ENCODE results near the gene ANKRD27. TPM values are rescaled to one million over a fixed set of nuclear protein-coding genes. Genes with fewer than 3 reads are reported as not detected.
"Not testable (repeated sequence)": the region's sequence is repeated elsewhere in the genome, so short reads cannot be mapped to it uniquely, and the experiment has no call there.

The ANKRD27 gene
- total and polyA plus RNA-seq, 2 donors (not counting 1 experiment from before 2014, with no cell fraction given): 12.9 to 43.8 TPM

GRCh38 chr19:32653599-32653915 lies 21.4 kb downstream of the ANKRD27 start:
- Histone ChIP-seq H3K9me3 (ENCODE audit: control extremely low read depth in 1 of 3, control insufficient read depth in 2 of 3, insufficient read depth in 1 of 3, low read length in 2 of 3) (no peaks in the 10 kb centered on the region), H3K27ac (ENCODE audit: low read length in 2 of 2) (no peak overlapping the region), H3K4me3 (ENCODE audit: control extremely low read depth in 1 of 5, extremely low read depth in 1 of 5, insufficient read depth in 1 of 5, low read depth in 2 of 5, low read length in 4 of 5) (no peak overlapping the region), H3K36me3 (replicated peaks in 1 of 2; ENCODE audit: control extremely low read depth in 1 of 2, control insufficient read depth in 1 of 2, extremely low read depth in 1 of 2, insufficient read depth in 2 of 2, low read length in 1 of 2) (peaks cover 2 to 48% of the 10 kb centered on the region in 2 experiments), H2AFZ (ENCODE audit: insufficient read depth, low read depth, low read length, poor library complexity, severe bottlenecking) (no peak overlapping the region), H3K9ac (ENCODE audit: low read length) (no peak overlapping the region), H3K27me3 (replicated peaks in 1 of 4; ENCODE audit: control extremely low read depth in 1 of 4, control insufficient read depth in 3 of 4, insufficient read depth in 4 of 4, low read length in 3 of 4) (no peaks in the 10 kb centered on the region), H3K4me2 (replicated peaks; ENCODE audit: low read depth, low read length, poor library complexity, severe bottlenecking) (no peak overlapping the region), H4K20me1 (ENCODE audit: control insufficient read depth, insufficient read depth, low read length, poor library complexity, severe bottlenecking) (no peaks in the 10 kb centered on the region), H3K4me1 (ENCODE audit: control insufficient read depth in 2 of 2, insufficient read depth in 2 of 2, low read length in 2 of 2) (no peaks in the 10 kb centered on the region), H3K79me2 (ENCODE audit: control insufficient read depth, insufficient read depth, low read length) (peaks cover 9% of the 10 kb centered on the region)
- no peaks in the 10 kb centered on the region for H3K9me3 Mint-ChIP-seq (ENCODE audit: insufficient read depth)
- H3K4me3 Mint-ChIP-seq: no peak overlapping the region
- no peaks in the 10 kb centered on the region for H3K27me3 Mint-ChIP-seq
- CTCF ChIA-PET: no interaction called here
- DNase-seq (no peak), ATAC-seq (ENCODE audit: low read depth) (no peak)
- no peak for TF ChIP-seq EZH2 (IDR thresholded peaks at IDR 0.05; ENCODE audit: borderline replicate concordance, insufficient read depth, low read depth, low read length, poor library complexity, severe bottlenecking)
- intact Hi-C loops (cut with micrococcal nuclease): no loop called here
- H3K4me1 Mint-ChIP-seq: no peaks in the 10 kb centered on the region
- WGBS (ENCODE audit: insufficient coverage): 100% methylated on average over 5 of the region's 15 CpGs
- POLR2A ChIA-PET: no interaction called here
- no peak overlapping the region for H3K27ac Mint-ChIP-seq

GRCh38 chr19:32652894-32653598 lies 21.9 kb downstream of the ANKRD27 start:
- H3K4me3 Mint-ChIP-seq: no peak overlapping the region
- Histone ChIP-seq H3K9ac (ENCODE audit: low read length) (no peak overlapping the region), H3K4me1 (ENCODE audit: control insufficient read depth in 2 of 2, insufficient read depth in 2 of 2, low read length in 2 of 2) (no peaks in the 10 kb centered on the region), H3K36me3 (replicated peaks in 1 of 2; ENCODE audit: control extremely low read depth in 1 of 2, control insufficient read depth in 1 of 2, extremely low read depth in 1 of 2, insufficient read depth in 2 of 2, low read length in 1 of 2) (peaks cover 4 to 51% of the 10 kb centered on the region in 2 experiments), H3K4me3 (ENCODE audit: control extremely low read depth in 1 of 5, extremely low read depth in 1 of 5, insufficient read depth in 1 of 5, low read depth in 2 of 5, low read length in 4 of 5) (no peak overlapping the region), H3K4me2 (replicated peaks; ENCODE audit: low read depth, low read length, poor library complexity, severe bottlenecking) (no peak overlapping the region), H3K27ac (ENCODE audit: low read length in 2 of 2) (no peak overlapping the region), H2AFZ (ENCODE audit: insufficient read depth, low read depth, low read length, poor library complexity, severe bottlenecking) (no peak overlapping the region), H3K9me3 (ENCODE audit: control extremely low read depth in 1 of 3, control insufficient read depth in 2 of 3, insufficient read depth in 1 of 3, low read length in 2 of 3) (no peaks in the 10 kb centered on the region), H3K27me3 (replicated peaks in 1 of 4; ENCODE audit: control extremely low read depth in 1 of 4, control insufficient read depth in 3 of 4, insufficient read depth in 4 of 4, low read length in 3 of 4) (no peaks in the 10 kb centered on the region), H3K79me2 (ENCODE audit: control insufficient read depth, insufficient read depth, low read length) (peaks cover 9% of the 10 kb centered on the region), H4K20me1 (ENCODE audit: control insufficient read depth, insufficient read depth, low read length, poor library complexity, severe bottlenecking) (no peaks in the 10 kb centered on the region)
- intact Hi-C loops (cut with micrococcal nuclease): no loop called here
- TF ChIP-seq CTCF (IDR thresholded peaks at IDR 0.05) (no peak), EZH2 (IDR thresholded peaks at IDR 0.05; ENCODE audit: borderline replicate concordance, insufficient read depth, low read depth, low read length, poor library complexity, severe bottlenecking) (no peak)
- DNase-seq (no peak), ATAC-seq (ENCODE audit: low read depth) (no peak)
- H3K27me3 Mint-ChIP-seq: no peaks in the 10 kb centered on the region
- POLR2A ChIA-PET: no interaction called here
- H3K9me3 Mint-ChIP-seq (ENCODE audit: insufficient read depth): no peaks in the 10 kb centered on the region
- H3K27ac Mint-ChIP-seq: no peak overlapping the region
- CTCF ChIA-PET: no interaction called here
- H3K4me1 Mint-ChIP-seq: no peaks in the 10 kb centered on the region
- 79% methylated on average over 7 of the region's 12 CpGs for WGBS (ENCODE audit: insufficient coverage)

GRCh38 chr19:32652331-32652730 lies 22.6 kb downstream of the ANKRD27 start:
- H3K4me3 Mint-ChIP-seq; H3K27me3 ChIP-seq (replicated peaks in 1 of 4; ENCODE audit: control extremely low read depth in 1 of 4, control insufficient read depth in 3 of 4, insufficient read depth in 4 of 4, low read length in 3 of 4); H3K27ac ChIP-seq (ENCODE audit: low read length in 2 of 2); H3K9me3 Mint-ChIP-seq (ENCODE audit: insufficient read depth); intact Hi-C loops (cut with micrococcal nuclease); H3K9me3 ChIP-seq (ENCODE audit: control extremely low read depth in 1 of 3, control insufficient read depth in 2 of 3, insufficient read depth in 1 of 3, low read length in 2 of 3); H2AFZ ChIP-seq (ENCODE audit: insufficient read depth, low read depth, low read length, poor library complexity, severe bottlenecking); H4K20me1 ChIP-seq (ENCODE audit: control insufficient read depth, insufficient read depth, low read length, poor library complexity, severe bottlenecking); H3K79me2 ChIP-seq (ENCODE audit: control insufficient read depth, insufficient read depth, low read length); ATAC-seq (ENCODE audit: low read depth); H3K27me3 Mint-ChIP-seq; H3K4me1 Mint-ChIP-seq; H3K9ac ChIP-seq (ENCODE audit: low read length); CTCF ChIA-PET; POLR2A ChIA-PET; H3K4me2 ChIP-seq (replicated peaks; ENCODE audit: low read depth, low read length, poor library complexity, severe bottlenecking); H3K27ac Mint-ChIP-seq; H3K4me1 ChIP-seq (ENCODE audit: control insufficient read depth in 2 of 2, insufficient read depth in 2 of 2, low read length in 2 of 2); DNase-seq; H3K4me3 ChIP-seq (ENCODE audit: control extremely low read depth in 1 of 5, extremely low read depth in 1 of 5, insufficient read depth in 1 of 5, low read depth in 2 of 5, low read length in 4 of 5): not testable (repeated sequence)
- peaks cover 4 to 55% of the 10 kb centered on the region in 2 experiments for H3K36me3 ChIP-seq (replicated peaks in 1 of 2; ENCODE audit: control extremely low read depth in 1 of 2, control insufficient read depth in 1 of 2, extremely low read depth in 1 of 2, insufficient read depth in 2 of 2, low read length in 1 of 2)
- WGBS (ENCODE audit: insufficient coverage): 96% methylated on average over 5 of the region's 13 CpGs
